ENCODE results near the gene KMO.

The KMO gene

GRCh38 chr1:241532162-241532531 lies at the start of gene KMO:
Gene KMO (plus strand): TSS chr1:241532378. CDS start chr1:241532445, 67 bp downstream.
- no peak for DNase-seq (ENCODE audit: low read depth in 2 of 2)

GRCh38 chr1:241482761-241483250 lies 49.4 kb upstream of the KMO start:
- no peak for DNase-seq (ENCODE audit: low read depth in 2 of 2)

GRCh38 chr1:241485145-241485544 lies 47.0 kb upstream of the KMO start:
- DNase-seq (ENCODE audit: low read depth in 2 of 2) = no peak

GRCh38 chr1:241485554-241485992 lies 46.6 kb upstream of the KMO start:
- DNase-seq (ENCODE audit: low read depth in 2 of 2) = no peak

- no peak for DNase-seq (ENCODE audit: low read depth in 2 of 2)
Observed at GRCh38 chr1:241488739-241489138, 43.4 kb upstream of the KMO start.

GRCh38 chr1:241495741-241496140 lies 36.4 kb upstream of the KMO start:
- DNase-seq (ENCODE audit: low read depth in 2 of 2) = no peak

GRCh38 chr1:241499910-241500309 lies 32.3 kb upstream of the KMO start:
- no peak for DNase-seq (ENCODE audit: low read depth in 2 of 2)

GRCh38 chr1:241503444-241503843 lies 28.7 kb upstream of the KMO start:
- peak; percentile 6 to 16 for DNase-seq (ENCODE audit: low read depth in 2 of 2)

GRCh38 chr1:241507189-241507863 lies 24.9 kb upstream of the KMO start:
- no peak for DNase-seq (ENCODE audit: low read depth in 2 of 2)

GRCh38 chr1:241513378-241513777 lies 18.8 kb upstream of the KMO start:
- DNase-seq (ENCODE audit: low read depth in 2 of 2) = no peak

- DNase-seq (ENCODE audit: low read depth in 2 of 2) = peak in 1 of 2 donors; percentile 8
Observed at GRCh38 chr1:241518476-241519307, 13.5 kb upstream of the KMO start.

GRCh38 chr1:241519308-241520079 lies 12.7 kb upstream of the KMO start, which contains the start of gene FH:
Gene FH (minus strand): TSS chr1:241519755. CDS start chr1:241519722, 33 bp downstream.
- DNase-seq (ENCODE audit: low read depth in 2 of 2) = peak; percentile 85 to 89

GRCh38 chr1:241520080-241520465 lies 12.1 kb upstream of the KMO start:
- DNase-seq (ENCODE audit: low read depth in 2 of 2) = no peak

GRCh38 chr1:241521718-241522117 lies 10.5 kb upstream of the KMO start:
- DNase-seq (ENCODE audit: low read depth in 2 of 2) = no peak

- no peak for DNase-seq (ENCODE audit: low read depth in 2 of 2)
Observed at GRCh38 chr1:241525026-241525425, 7.2 kb upstream of the KMO start.

GRCh38 chr1:241527146-241527545 lies 5.0 kb upstream of the KMO start:
- DNase-seq (ENCODE audit: low read depth in 2 of 2) = no peak

GRCh38 chr1:241531195-241532161 lies 700 bp upstream of the KMO start:
- no peak for DNase-seq (ENCODE audit: low read depth in 2 of 2)

GRCh38 chr1:241532864-241533263 lies 686 bp downstream of the KMO start:
- no peak for DNase-seq (ENCODE audit: low read depth in 2 of 2)

- DNase-seq (ENCODE audit: low read depth in 2 of 2) = no peak
Observed at GRCh38 chr1:241533326-241534115, 1.3 kb downstream of the KMO start.

- no peak for DNase-seq (ENCODE audit: low read depth in 2 of 2)
Observed at GRCh38 chr1:241536304-241536703, 4.1 kb downstream of the KMO start.

Data from stimulated activated CD8-positive, alpha-beta memory T cell treated with anti-CD3 and anti-CD28 coated beads, Interleukin-15, amount 100 ng/mL, for 48 hours (primary cell).